GM23338 (cell line): ENCODE measurements around the gene CD28. TPM values are rescaled to one million over a fixed set of nuclear protein-coding genes. Genes with fewer than 3 reads are reported as not detected.

Experiments
- ATAC-seq: fragments of 200-7000 bp; cut with Tn5 transposase; 3 replicates; pipeline ENCODE4 v1.9.1; 2020
- DNase-seq: peaks from one replicate; pipeline ENCODE4 v3.0.0-alpha.2; 2015; ENCODE audit warnings: low spot score
- H2AFZ ChIP-seq: fragments of 200-600 bp; sonication (generic); 2 replicates; pipeline ENCODE4 v1.8.0; 2016; ENCODE audit warnings: antibody characterized with exemption, mild to moderate bottlenecking, moderate library complexity
- H3F3A ChIP-seq: fragments of 200-600 bp; sonication (generic); replicated peaks from 2 replicates; pipeline ENCODE4 v1.8.0; 2017; ENCODE audit warnings: antibody characterized with exemption, mixed run types, low read depth
- H3K27ac ChIP-seq: fragments of 200-600 bp; sonication (generic); 2 replicates; pipeline ENCODE4 v1.6.1; 2016; ENCODE audit warnings: low read depth
- H3K27me3 ChIP-seq: fragments of 200-600 bp; sonication (generic); 2 replicates; pipeline ENCODE4 v1.8.0; 2016; ENCODE audit warnings: mild to moderate bottlenecking, mixed run types, moderate library complexity; ENCODE audit not compliant: insufficient read depth
- H3K36me3 ChIP-seq: fragments of 200-600 bp; sonication (generic); 2 replicates; pipeline ENCODE4 v1.8.0; 2016; ENCODE audit warnings: mild to moderate bottlenecking; ENCODE audit not compliant: insufficient read depth
- H3K4me1 ChIP-seq: fragments of 200-600 bp; sonication (generic); 2 replicates; pipeline ENCODE4 v1.8.0; 2016; ENCODE audit warnings: mild to moderate bottlenecking, moderate library complexity; ENCODE audit not compliant: insufficient read depth
- H3K4me2 ChIP-seq: fragments of 200-600 bp; sonication (generic); 2 replicates; pipeline ENCODE4 v1.7.1; 2017; ENCODE audit warnings: mixed run types
- H3K4me3 ChIP-seq: fragments of 200-600 bp; sonication (generic); 2 replicates; pipeline ENCODE4 v1.6.1; 2016; ENCODE audit warnings: mixed run types
- H3K79me2 ChIP-seq: fragments of 200-600 bp; sonication (generic); replicated peaks from 2 replicates; pipeline ENCODE4 v1.8.0; 2017; ENCODE audit warnings: mild to moderate bottlenecking; ENCODE audit not compliant: insufficient read depth
- H3K9me2 ChIP-seq: fragments of 200-600 bp; sonication (generic); 2 replicates; pipeline ENCODE4 v1.8.0; 2017; ENCODE audit not compliant: insufficient read depth
- H4K20me1 ChIP-seq: fragments of 200-600 bp; sonication (generic); replicated peaks from 2 replicates; pipeline ENCODE4 v1.8.0; 2017; ENCODE audit warnings: mild to moderate bottlenecking; ENCODE audit not compliant: insufficient read depth
- H3K27ac Mint-ChIP-seq: 2 replicates; pipeline ENCODE4 v1.8.0; 2020; ENCODE audit warnings: inconsistent platforms, mild to moderate bottlenecking, moderate library complexity, mixed read lengths
- H3K27me3 Mint-ChIP-seq: 3 replicates; pipeline ENCODE4 v1.8.0; 2022; ENCODE audit warnings: low read depth, mild to moderate bottlenecking, moderate library complexity, mixed read lengths, inconsistent platforms; ENCODE audit not compliant: insufficient read depth, poor library complexity
- H3K36me3 Mint-ChIP-seq: 3 replicates; pipeline ENCODE4 v1.8.0; 2021; ENCODE audit warnings: low read depth, mild to moderate bottlenecking, inconsistent platforms, moderate library complexity, mixed read lengths
- H3K4me1 Mint-ChIP-seq: 3 replicates; pipeline ENCODE4 v1.8.0; 2020; ENCODE audit warnings: mild to moderate bottlenecking, inconsistent platforms, mixed read lengths
- H3K4me3 Mint-ChIP-seq: 3 replicates; pipeline ENCODE4 v1.8.0; 2021; ENCODE audit warnings: moderate library complexity, mild to moderate bottlenecking, inconsistent platforms, mixed read lengths
- H3K9me3 Mint-ChIP-seq: 3 replicates; pipeline ENCODE4 v1.8.0; 2020; ENCODE audit warnings: moderate library complexity, mild to moderate bottlenecking, inconsistent platforms, mixed read lengths
- CREB1 ChIP-seq: fragments of 250-450 bp; sonication (Bioruptor Pico); IDR thresholded peaks from 2 replicates; pipeline ENCODE4 v1.5.0; 2020; ENCODE audit warnings: low read depth, mild to moderate bottlenecking, moderate library complexity
- ETS1 ChIP-seq: IDR thresholded peaks from 2 replicates; pipeline ENCODE4 v1.6.1; 2016; ENCODE audit warnings: antibody characterized with exemption
- EZH2phosphoT487 ChIP-seq: fragments of 200-600 bp; sonication (generic); IDR thresholded peaks from one replicate; pipeline ENCODE4 v1.8.1; 2018; ENCODE audit warnings: antibody characterized with exemption; ENCODE audit not compliant: unreplicated experiment
- JUNB ChIP-seq: IDR thresholded peaks from one replicate; pipeline ENCODE4 v1.6.1; 2016; ENCODE audit warnings: antibody characterized with exemption; ENCODE audit not compliant: unreplicated experiment
- NANOG ChIP-seq: IDR thresholded peaks from 2 replicates; pipeline ENCODE4 v1.6.1; 2016; ENCODE audit warnings: antibody characterized with exemption, borderline replicate concordance
- POLR2AphosphoS5 ChIP-seq: IDR thresholded peaks from 2 replicates; pipeline ENCODE4 v1.6.1; 2016; ENCODE audit warnings: antibody characterized with exemption, low read depth
- REST ChIP-seq: IDR thresholded peaks from one replicate; pipeline ENCODE4 v1.6.1; 2018; ENCODE audit warnings: antibody characterized with exemption; ENCODE audit not compliant: unreplicated experiment
- STAT1 ChIP-seq: IDR thresholded peaks from one replicate; pipeline ENCODE4 v1.6.1; 2016; ENCODE audit warnings: antibody characterized with exemption; ENCODE audit not compliant: unreplicated experiment
- ZNF331 ChIP-seq: fragments of 250-450 bp; sonication (Bioruptor Pico); IDR thresholded peaks from 2 replicates; pipeline ENCODE4 v1.5.0; 2020; ENCODE audit warnings: low read depth, mild to moderate bottlenecking, moderate library complexity
- ZNF462 ChIP-seq: fragments of 250-450 bp; sonication (Bioruptor Pico); IDR thresholded peaks from 2 replicates; pipeline ENCODE4 v1.5.0; 2020; ENCODE audit warnings: mild to moderate bottlenecking, moderate library complexity
- polyA plus RNA-seq: library from polyadenylated mRNA; unstranded; fragments of >200 nt; fragmentation: Nextera tagmentation; extraction: Ambion mirVana; gene quantifications from 2 replicates; pipeline ENCODE4 v1.2.1, GENCODE V29; 2016
- total RNA-seq: library from RNA; depleted of rRNA; stranded (reverse); fragments of >200 nt; shearing (Covaris generic); gene quantifications from 2 replicates; pipeline ENCODE4 v1.2.3, GENCODE V29; 2014

The CD28 gene
- total and polyA plus RNA-seq, 2 experiments from 2014 or later = not detected

- TF ChIP-seq REST (no peak), ZNF331 (CRISPR knock-in tag) (no peak), CREB1 (CRISPR knock-in tag) (no peak), STAT1 (no peak)
Measured at GRCh38 chr2:203741566-203741965, 35.1 kb downstream of the CD28 start (continued).

- no peaks in the 10 kb centered on the region for H3K9me3 Mint-ChIP-seq
- Histone ChIP-seq H3K27ac (no peak overlapping the region), H3K36me3 (no peaks in the 10 kb centered on the region), H3F3A (no peaks in the 10 kb centered on the region), H3K9me2 (no peaks in the 10 kb centered on the region; the same call in 1 of the 2 replicates), H3K27me3 (no peaks in the 10 kb centered on the region), H3K4me3 (no peak overlapping the region), H3K4me1 (no peaks in the 10 kb centered on the region), H3K4me2 (no peak overlapping the region), H2AFZ (0 out of 2 replicates have a peak overlapping the region, but pooled peaks have one; percentile 28), H3K79me2 (no peaks in the 10 kb centered on the region), H4K20me1 (no peaks in the 10 kb centered on the region)
- TF ChIP-seq NANOG (no peak), POLR2AphosphoS5 (no peak)
- H3K4me1 Mint-ChIP-seq = no peaks in the 10 kb centered on the region
- no peaks in the 10 kb centered on the region for H3K36me3 Mint-ChIP-seq
- no peak overlapping the region for H3K4me3 Mint-ChIP-seq
- H3K27me3 Mint-ChIP-seq = no peaks in the 10 kb centered on the region
- no peak overlapping the region for H3K27ac Mint-ChIP-seq
- DNase-seq (no peak), ATAC-seq (no peak)
Measured at GRCh38 chr2:203743441-203743981, 37.1 kb downstream of the CD28 start.

- ATAC-seq (no peak), DNase-seq (no peak)
- peak overlapping the region; percentile 45; the same call in 1 of the 2 replicates for H2AFZ ChIP-seq
- H3K4me1 ChIP-seq = no peaks in the 10 kb centered on the region
- H3K4me2 ChIP-seq = no peak overlapping the region
- H4K20me1 ChIP-seq = no peaks in the 10 kb centered on the region
- no peak overlapping the region for H3K27ac Mint-ChIP-seq
- H3K79me2 ChIP-seq = no peaks in the 10 kb centered on the region
- no peaks in the 10 kb centered on the region for H3K4me1 Mint-ChIP-seq
- no peak overlapping the region for H3K27ac ChIP-seq
- H3K9me2 ChIP-seq = no peaks in the 10 kb centered on the region; the same call in 1 of the 2 replicates
- H3K4me3 ChIP-seq = no peak overlapping the region
- H3K27me3 Mint-ChIP-seq = no peaks in the 10 kb centered on the region
- no peaks in the 10 kb centered on the region for H3K36me3 Mint-ChIP-seq
- H3K9me3 Mint-ChIP-seq = no peaks in the 10 kb centered on the region
- H3K4me3 Mint-ChIP-seq = no peak overlapping the region
- H3K36me3 ChIP-seq = no peaks in the 10 kb centered on the region
- H3F3A ChIP-seq = no peaks in the 10 kb centered on the region
- no peaks in the 10 kb centered on the region for H3K27me3 ChIP-seq
- no peak for TF ChIP-seq CREB1 (CRISPR knock-in tag)
- TF ChIP-seq JUNB = no peak
- no peak for TF ChIP-seq ETS1
- no peak for TF ChIP-seq ZNF462
- no peak for TF ChIP-seq EZH2phosphoT487
- no peak for TF ChIP-seq POLR2AphosphoS5
Measured at GRCh38 chr2:203744091-203744490, 37.7 kb downstream of the CD28 start.
